Measurements from ENCODE around the gene CRTC1. TPM values are rescaled to one million over a fixed set of nuclear protein-coding genes. Genes with fewer than 3 reads are reported as not detected.

Gene CRTC1
- total RNA-seq, 2 donors from 2014 or later, result 7.1 to 7.3 TPM

- Mint-ChIP-seq H3K4me3 (no peak overlapping the region), H3K27me3 (ENCODE audit: low read depth) (no peaks in the 10 kb centered on the region), H3K27ac (no peak overlapping the region), H3K36me3 (ENCODE audit: insufficient read depth in 2 of 2) (no peaks in the 10 kb centered on the region), H3K4me1 (ENCODE audit: low read depth) (no peaks in the 10 kb centered on the region), H3K9me3 (no peaks in the 10 kb centered on the region)
- DNase-seq (no peak), ATAC-seq (replicated peaks in 1 of 2) (no peak)
These were observed 63.2 kb downstream of the CRTC1 start for GRCh38 chr19:18746401-18747325.

- ATAC-seq (replicated peaks in 1 of 2), result no peak
- H3K27ac Mint-ChIP-seq, result no peak overlapping the region
- no peaks in the 10 kb centered on the region for H3K4me1 Mint-ChIP-seq (ENCODE audit: low read depth)
- H3K27me3 Mint-ChIP-seq (ENCODE audit: low read depth), result no peaks in the 10 kb centered on the region
- no peaks in the 10 kb centered on the region for H3K9me3 Mint-ChIP-seq
- no peak overlapping the region for H3K4me3 Mint-ChIP-seq
- H3K36me3 Mint-ChIP-seq (ENCODE audit: insufficient read depth in 2 of 2), result no peaks in the 10 kb centered on the region
- no peak for DNase-seq
These were observed 66.1 kb downstream of the CRTC1 start for GRCh38 chr19:18749362-18750231.

GRCh38 chr19:18750295-18750970 lies 67.0 kb downstream of the CRTC1 start:
- H3K9me3 Mint-ChIP-seq, result no peaks in the 10 kb centered on the region
- no peak overlapping the region for H3K27ac Mint-ChIP-seq
- no peak overlapping the region for H3K4me3 Mint-ChIP-seq
- DNase-seq (no peak), ATAC-seq (replicated peaks in 1 of 2) (no peak)
- H3K27me3 Mint-ChIP-seq (ENCODE audit: low read depth), result no peaks in the 10 kb centered on the region
- H3K4me1 Mint-ChIP-seq (ENCODE audit: low read depth), result no peaks in the 10 kb centered on the region
- H3K36me3 Mint-ChIP-seq (ENCODE audit: insufficient read depth in 2 of 2), result no peaks in the 10 kb centered on the region

GRCh38 chr19:18751571-18751970 lies 68.1 kb downstream of the CRTC1 start:
- no peaks in the 10 kb centered on the region for H3K9me3 Mint-ChIP-seq
- H3K4me3 Mint-ChIP-seq, result no peak overlapping the region
- no peaks in the 10 kb centered on the region for H3K4me1 Mint-ChIP-seq (ENCODE audit: low read depth)
- H3K27ac Mint-ChIP-seq, result no peak overlapping the region
- ATAC-seq (replicated peaks in 1 of 2) (no peak), DNase-seq (no peak)
- H3K36me3 Mint-ChIP-seq (ENCODE audit: insufficient read depth in 2 of 2), result no peaks in the 10 kb centered on the region
- H3K27me3 Mint-ChIP-seq (ENCODE audit: low read depth), result no peaks in the 10 kb centered on the region

GRCh38 chr19:18754501-18754900 lies 71.0 kb downstream of the CRTC1 start:
- Mint-ChIP-seq H3K4me3 (no peak overlapping the region), H3K27me3 (ENCODE audit: low read depth) (no peaks in the 10 kb centered on the region), H3K9me3 (no peaks in the 10 kb centered on the region), H3K36me3 (ENCODE audit: insufficient read depth in 2 of 2) (no peaks in the 10 kb centered on the region), H3K4me1 (ENCODE audit: low read depth) (no peaks in the 10 kb centered on the region), H3K27ac (no peak overlapping the region)
- ATAC-seq (replicated peaks in 1 of 2) (no peak), DNase-seq (no peak)

GRCh38 chr19:18756896-18757295 lies 73.4 kb downstream of the CRTC1 start:
- no peaks in the 10 kb centered on the region for H3K9me3 Mint-ChIP-seq
- no peak overlapping the region for H3K27ac Mint-ChIP-seq
- no peak overlapping the region for H3K4me3 Mint-ChIP-seq

GRCh38 chr19:18759304-18759994 lies 76.0 kb downstream of the CRTC1 start:
- no peak for DNase-seq
- Mint-ChIP-seq H3K9me3 (no peaks in the 10 kb centered on the region), H3K36me3 (ENCODE audit: insufficient read depth in 2 of 2) (no peaks in the 10 kb centered on the region), H3K27me3 (ENCODE audit: low read depth) (no peaks in the 10 kb centered on the region), H3K27ac (no peak overlapping the region), H3K4me3 (no peak overlapping the region), H3K4me1 (ENCODE audit: low read depth) (no peaks in the 10 kb centered on the region)
- ATAC-seq (replicated peaks in 1 of 2), result no peak

More at GRCh38 chr19:18756896-18757295, 73.4 kb downstream of the CRTC1 start:
- H3K27me3 Mint-ChIP-seq (ENCODE audit: low read depth), result no peaks in the 10 kb centered on the region
- no peak for ATAC-seq (replicated peaks in 1 of 2)
- no peak for DNase-seq
- no peaks in the 10 kb centered on the region for H3K4me1 Mint-ChIP-seq (ENCODE audit: low read depth)
- no peaks in the 10 kb centered on the region for H3K36me3 Mint-ChIP-seq (ENCODE audit: insufficient read depth in 2 of 2)

- H3K27me3 Mint-ChIP-seq (ENCODE audit: low read depth), result no peaks in the 10 kb centered on the region
- H3K4me1 Mint-ChIP-seq (ENCODE audit: low read depth), result no peaks in the 10 kb centered on the region
- no peaks in the 10 kb centered on the region for H3K36me3 Mint-ChIP-seq (ENCODE audit: insufficient read depth in 2 of 2)
- no peak overlapping the region for H3K4me3 Mint-ChIP-seq
- ATAC-seq (replicated peaks in 1 of 2) (no peak), DNase-seq (no peak)
- no peak overlapping the region for H3K27ac Mint-ChIP-seq
- no peaks in the 10 kb centered on the region for H3K9me3 Mint-ChIP-seq
These were observed 76.5 kb downstream of the CRTC1 start for GRCh38 chr19:18759995-18760426.

GRCh38 chr19:18760440-18761383 lies 77.2 kb downstream of the CRTC1 start:
- no peak for ATAC-seq (replicated peaks in 1 of 2)
- no peak overlapping the region for H3K4me3 Mint-ChIP-seq

GRCh38 chr19:18761531-18762110 lies 78.1 kb downstream of the CRTC1 start:
- H3K36me3 Mint-ChIP-seq (ENCODE audit: insufficient read depth in 2 of 2), result no peaks in the 10 kb centered on the region
- DNase-seq (no peak), ATAC-seq (replicated peaks in 1 of 2) (no peak)
- H3K9me3 Mint-ChIP-seq, result no peaks in the 10 kb centered on the region
- H3K4me1 Mint-ChIP-seq (ENCODE audit: low read depth), result no peaks in the 10 kb centered on the region
- no peak overlapping the region for H3K4me3 Mint-ChIP-seq
- no peaks in the 10 kb centered on the region for H3K27me3 Mint-ChIP-seq (ENCODE audit: low read depth)
- H3K27ac Mint-ChIP-seq, result no peak overlapping the region

More at GRCh38 chr19:18760440-18761383, 77.2 kb downstream of the CRTC1 start:
- Mint-ChIP-seq H3K4me1 (ENCODE audit: low read depth) (no peaks in the 10 kb centered on the region), H3K27me3 (ENCODE audit: low read depth) (no peaks in the 10 kb centered on the region), H3K36me3 (ENCODE audit: insufficient read depth in 2 of 2) (no peaks in the 10 kb centered on the region), H3K9me3 (no peaks in the 10 kb centered on the region), H3K27ac (no peak overlapping the region)
- no peak for DNase-seq

GRCh38 chr19:18762125-18763023 lies 78.9 kb downstream of the CRTC1 start:
- H3K4me3 Mint-ChIP-seq, result no peak overlapping the region
- no peaks in the 10 kb centered on the region for H3K36me3 Mint-ChIP-seq (ENCODE audit: insufficient read depth in 2 of 2)
- no peak overlapping the region for H3K27ac Mint-ChIP-seq
- DNase-seq (no peak), ATAC-seq (replicated peaks in 1 of 2) (no peak)
- H3K27me3 Mint-ChIP-seq (ENCODE audit: low read depth), result no peaks in the 10 kb centered on the region
- H3K4me1 Mint-ChIP-seq (ENCODE audit: low read depth), result no peaks in the 10 kb centered on the region
- no peaks in the 10 kb centered on the region for H3K9me3 Mint-ChIP-seq
